CD4-positive, alpha-beta T cell treated with Interleukin-10 for 1 hour (primary cell): Measurements from ENCODE around the gene ANKRD11.
"Not testable (repeated sequence)": the region's sequence is repeated elsewhere in the genome, so short reads cannot be mapped to it uniquely, and the experiment has no call there.

Experiments used
- DNase-seq: peaks from one replicate; pipeline ENCODE4 v3.0.0-alpha.2; 2020

The ANKRD11 gene

GRCh38 chr16:89449726-89450335 lies 40.5 kb downstream of the ANKRD11 start:
- DNase-seq, result no peak

GRCh38 chr16:89448656-89449055 lies 41.7 kb downstream of the ANKRD11 start:
- no peak for DNase-seq

GRCh38 chr16:89446975-89447293 lies 43.4 kb downstream of the ANKRD11 start:
- DNase-seq, result no peak

- DNase-seq, result peak; percentile 15
Measured at GRCh38 chr16:89446136-89446974, 44.0 kb downstream of the ANKRD11 start.

- DNase-seq, result no peak
Measured at GRCh38 chr16:89445166-89445565, 45.2 kb downstream of the ANKRD11 start.

- DNase-seq, result no peak
Measured at GRCh38 chr16:89444728-89445127, 45.6 kb downstream of the ANKRD11 start.

GRCh38 chr16:89444151-89444723 lies 46.1 kb downstream of the ANKRD11 start:
- DNase-seq, result no peak

- no peak for DNase-seq
Measured at GRCh38 chr16:89443727-89444084, 46.7 kb downstream of the ANKRD11 start.

GRCh38 chr16:89442990-89443726 lies 47.2 kb downstream of the ANKRD11 start:
- no peak for DNase-seq

GRCh38 chr16:89442588-89442987 lies 47.8 kb downstream of the ANKRD11 start:
- DNase-seq, result no peak

- no peak for DNase-seq
Measured at GRCh38 chr16:89439659-89440058, 50.7 kb downstream of the ANKRD11 start.

GRCh38 chr16:89437991-89438390 lies 52.4 kb downstream of the ANKRD11 start:
- no peak for DNase-seq

GRCh38 chr16:89437251-89437987 lies 52.9 kb downstream of the ANKRD11 start:
- DNase-seq, result no peak

- no peak for DNase-seq
Measured at GRCh38 chr16:89436366-89436765, 54.0 kb downstream of the ANKRD11 start.

GRCh38 chr16:89435059-89435458 lies 55.3 kb downstream of the ANKRD11 start:
- peak; percentile 44 for DNase-seq

GRCh38 chr16:89434490-89434889 lies 55.9 kb downstream of the ANKRD11 start:
- no peak for DNase-seq

GRCh38 chr16:89433363-89433984 lies 56.9 kb downstream of the ANKRD11 start:
- DNase-seq, result not testable (repeated sequence)

- DNase-seq, result no peak
Measured at GRCh38 chr16:89431630-89432029, 58.7 kb downstream of the ANKRD11 start.

- no peak for DNase-seq
Measured at GRCh38 chr16:89431158-89431584, 59.2 kb downstream of the ANKRD11 start.

GRCh38 chr16:89430436-89431157 lies 59.8 kb downstream of the ANKRD11 start:
- no peak for DNase-seq

- DNase-seq, result not testable (repeated sequence)
Measured at GRCh38 chr16:89428605-89429004, 61.8 kb downstream of the ANKRD11 start.
